Heart right ventricle (tissue), 16 donors: ENCODE data around the gene PATJ. TPM values are rescaled to one million over a fixed set of nuclear protein-coding genes. Genes with fewer than 3 reads are reported as not detected.
A peak's percentile ranks its signal among the peaks of the same experiment; 100 is the strongest.

Experiments used
- ATAC-seq, 8 donors: fragments of 200-7000 bp; cut with Tn5 transposase; one replicate each; pipeline ENCODE4 v1.9.1; 2020; ENCODE audit warnings: mild to moderate bottlenecking in 8 of 8, moderate library complexity in 8 of 8, moderate number of reproducible peaks in 1 of 8
- DNase-seq, 2 donors: peaks; one replicate each; pipeline ENCODE4 v3.0.0-alpha.2; 2020
- H3K27ac ChIP-seq, 10 donors: fragments of 200-600 bp; sonication (generic) in 2 of 10; one replicate each; pipeline versions ENCODE4 v1.5.0 to v1.8.0; 2020 to 2022; ENCODE audit warnings: mild to moderate bottlenecking in 3 of 10
- H3K27me3 ChIP-seq, 7 donors: fragments of 200-600 bp; one replicate each; pipeline ENCODE4 v1.8.0; 2021 to 2022; ENCODE audit warnings: mild to moderate bottlenecking in 2 of 7
- H3K36me3 ChIP-seq, 9 donors: fragments of 200-600 bp; sonication (generic) in 1 of 9; one replicate each; pipeline versions ENCODE4 v1.5.0 to v1.8.0; 2020 to 2022; ENCODE audit warnings: mild to moderate bottlenecking in 2 of 9
- H3K4me1 ChIP-seq, 9 donors: fragments of 200-600 bp; sonication (generic) in 1 of 9; one replicate each; pipeline versions ENCODE4 v1.5.0 to v1.8.0; 2020 to 2022; ENCODE audit warnings: mild to moderate bottlenecking in 4 of 9
- H3K4me3 ChIP-seq, 10 donors: fragments of 200-600 bp; sonication (generic) in 2 of 10; one replicate each; pipeline versions ENCODE4 v1.5.0 to v1.8.0; 2020 to 2022; ENCODE audit warnings: mild to moderate bottlenecking in 7 of 10, moderate library complexity in 2 of 10
- H3K9me3 ChIP-seq, 11 donors: fragments of 200-600 bp in 10 of 11; sonication (generic) in 2 of 11; one replicate each; pipeline versions ENCODE4 v1.5.0 to v1.8.0; 2013 to 2022; ENCODE audit warnings: mild to moderate bottlenecking in 2 of 11, control low read depth in 1 of 11, moderate library complexity in 1 of 11
- CTCF ChIP-seq, 9 donors: fragments of 200-600 bp; sonication (generic) in 2 of 9; IDR thresholded peaks; one replicate each; pipeline versions ENCODE4 v1.5.0 to v1.8.0; 2021 to 2022; ENCODE audit warnings: antibody characterized with exemption in 9 of 9, mild to moderate bottlenecking in 5 of 9, moderate library complexity in 1 of 9
- WGBS, 2 donors: extraction: QIAGEN DNeasy Blood & Tissue Kit; methylation state at CpG; one replicate each; pipeline ENCODE4 v1.1.7; 2013; ENCODE audit warnings: inconsistent platforms in 1 of 2; 5-methylcytosine and 5-hydroxymethylcytosine counted together
- intact Hi-C, 10 donors: fragments of 100-400 bp; cut with DNase I; formaldehyde crosslinking; loops; one replicate each; pipeline versions ENCODE4 v1.11.1 to v1.14.2; 2022
- polyA plus RNA-seq, 2 donors: library from polyadenylated mRNA; stranded (reverse); fragments of 200-250 nt; gene quantifications; one replicate each; pipeline ENCODE4 v1.2.3, GENCODE V29; 2013
- total RNA-seq, 10 donors: library from RNA; stranded (reverse); fragmentation: NEBNext Ultra II Directional in 3 of 10; extraction: Animal tissue kit (Norgen Biotek cat#: 25700) in 3 of 10; gene quantifications; one replicate each; pipeline versions ENCODE4 v1.2.1 to v1.2.4, GENCODE V29; 2021 to 2023
- donor health status: Arrhythmogenic right ventricular cardiomyopathy.
- donor health status: ischemic (EF 13 %, LVEDD 7.1; RV severe dilation, severe dysfunction).
- donor health status: healthy with polysubstance abuse.
- donor health status: DM: no; HTN: yes; CAD: no.
- donor health status: DM: no; HTN: no; CAD: no.
- donor health status: ischemic (EF 25% LVEDD 6.9; RV normal size, moderate dysfunction).
- donor health status: ischemic (EF 25% LVEDD 5.7; RV mildly dilated, moderate dysfunction).
- donor health status: healthy.
- donor health status: DM: yes; HTN: yes; CAD: no.
- donor health status: Ischemic cardiomyopathy.
- donor health status: ischemic (EF 35%, LVEDD 5.7; RV mildly dilated, moderate dysfunction).
- donor health status: nonischemic (EF 11% LVEDD 7.7; RV severe dilation, severe dysfunction).
- donor health status: DM: yes; HTN: yes; CAD: no.
- donor health status: PGD.
- donor health status: ischemic (EF 29% LVEDD 5.4; RV normal size, mild dysfunction).
- donor health status: nonischemic (EF 23%, LVEDD 6.1; RV moderate dilation, normal function).

The PATJ gene
- total and polyA plus RNA-seq, 12 donors, result 3.7 to 213 (median 119) TPM

GRCh38 chr1:62185677-62186076, 443.4 kb downstream of the PATJ start:
- Histone ChIP-seq H3K27ac (no peak overlapping the region), H3K4me1 (no peaks in the 10 kb centered on the region), H3K9me3 (no peaks in the 10 kb centered on the region), H3K36me3 (no peaks in the 10 kb centered on the region), H3K27me3 (peaks cover 0 to 4% (median 0%) of the 10 kb centered on the region in 7 donors), H3K4me3 (no peak overlapping the region)
- no peak for ATAC-seq
- 87% methylated on average over 3 of the region's 3 CpGs for WGBS, 2 donors
- no peak for DNase-seq
- intact Hi-C loops, result loop anchor here in 1 of 10 donors (5.0 kb wide), 1 partner anchor 227 kb away; no protein-coding TSS in a partner anchor
- TF ChIP-seq CTCF (IDR thresholded peaks at IDR 0.05), result no peak

GRCh38 chr1:62187548-62187947, 445.3 kb downstream of the PATJ start:
- TF ChIP-seq CTCF (IDR thresholded peaks at IDR 0.05), result no peak
- H3K27me3 ChIP-seq, result peaks cover 0 to 4% (median 0%) of the 10 kb centered on the region in 7 donors
- no peak overlapping the region for H3K4me3 ChIP-seq
- no peaks in the 10 kb centered on the region for H3K4me1 ChIP-seq
- no peaks in the 10 kb centered on the region for H3K9me3 ChIP-seq
- no peak for ATAC-seq
- intact Hi-C loops, result loop anchor here in 1 of 10 donors (5.0 kb wide), 1 partner anchor 225 kb away; no protein-coding TSS in a partner anchor
- DNase-seq, result no peak
- 95 to 100% methylated on average over 5 of the region's 5 CpGs for WGBS, 2 donors
- H3K27ac ChIP-seq, result no peak overlapping the region
- no peaks in the 10 kb centered on the region for H3K36me3 ChIP-seq

- no peak for DNase-seq
- no peak overlapping the region for H3K27ac ChIP-seq
- no peak for TF ChIP-seq CTCF (IDR thresholded peaks at IDR 0.05)
- intact Hi-C loops, result loop anchor here in 1 of 10 donors (5.0 kb wide), 1 partner anchor 224 kb away; no protein-coding TSS in a partner anchor
- no peaks in the 10 kb centered on the region for H3K9me3 ChIP-seq
- WGBS, 2 donors, result 97 to 98% methylated on average over 8 of the region's 8 CpGs
- H3K4me1 ChIP-seq, result no peaks in the 10 kb centered on the region
- H3K36me3 ChIP-seq, result no peaks in the 10 kb centered on the region
- no peak for ATAC-seq
- peaks cover 0 to 4% (median 0%) of the 10 kb centered on the region in 7 donors for H3K27me3 ChIP-seq
- no peak overlapping the region for H3K4me3 ChIP-seq
Measured at GRCh38 chr1:62188111-62188510, 445.8 kb downstream of the PATJ start.

- WGBS, 2 donors, result 8 to 16% methylated on average over 55 of the region's 55 CpGs
- peaks cover 0 to 20% (median 0%) of the 10 kb centered on the region in 9 donors for H3K4me1 ChIP-seq
- no peaks in the 10 kb centered on the region for H3K9me3 ChIP-seq
- H3K36me3 ChIP-seq, result no peaks in the 10 kb centered on the region
- ATAC-seq (peak in 2 of 8 donors; percentile 41 to 47), DNase-seq (no peak)
- intact Hi-C loops, result no loop called here
- TF ChIP-seq CTCF (IDR thresholded peaks at IDR 0.05), result no peak
- H3K27me3 ChIP-seq, result peaks cover 11 to 48% (median 41%) of the 10 kb centered on the region in 7 donors
- H3K4me3 ChIP-seq, result peak within 1 kb of the TSS in 1 of 10 donors; percentile 28
- no peak within 1 kb of the TSS for H3K27ac ChIP-seq
Measured at GRCh38 chr1:62194651-62195544, 452.6 kb downstream of the PATJ start, which contains the start of gene L1TD1. Gene L1TD1 (plus strand): TSS chr1:62194849. CDS start chr1:62206629, 11,780 bp downstream.
